ENCODE results near the gene EYA2. TPM values are rescaled to one million over a fixed set of nuclear protein-coding genes. Genes with fewer than 3 reads are reported as not detected.

EYA2 gene
- total and polyA plus RNA-seq, 2 of the 4 experiments (the other 2 are of a cell fraction): 2.3 to 5.4 TPM

DNA sequence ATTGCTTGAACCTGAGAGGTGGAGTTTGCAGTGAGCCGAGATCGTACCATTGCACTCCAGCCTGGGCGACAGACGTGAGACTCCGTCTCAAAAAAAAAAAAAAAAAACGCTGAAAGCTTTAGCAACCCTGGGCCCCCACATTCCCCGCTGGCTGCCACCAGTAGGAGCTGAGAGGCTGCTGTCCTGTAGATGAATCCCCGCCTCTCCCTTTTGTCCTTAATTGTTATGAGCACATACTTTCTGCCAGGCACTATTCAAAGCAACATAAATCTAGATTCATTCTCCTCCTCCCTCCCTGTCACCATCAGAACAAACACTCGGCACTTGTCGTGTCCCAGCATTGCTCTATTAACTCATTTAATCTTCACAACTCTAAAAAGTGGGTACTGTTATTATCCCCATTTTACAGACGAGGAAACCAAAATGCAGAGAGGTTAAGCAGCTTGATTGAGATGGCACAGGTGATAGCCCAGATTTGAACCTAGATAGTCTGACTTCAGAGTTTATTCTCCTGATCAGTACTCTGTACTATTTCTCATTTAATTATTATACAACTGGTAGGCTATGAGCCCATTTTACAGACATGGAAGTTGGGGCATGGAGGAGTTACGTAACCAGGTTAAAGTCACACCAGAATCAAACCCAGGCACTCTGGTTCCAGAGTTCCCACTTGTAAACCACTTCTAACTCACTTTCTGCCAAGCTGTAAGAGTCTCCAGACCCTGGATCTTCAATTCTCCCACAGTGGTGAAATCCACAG is 97.4 kb downstream of the EYA2 start:
- ATAC-seq (ENCODE audit: low read depth): no peak
- H3K9me1 ChIP-seq (ENCODE audit: insufficient read depth, low read length): no peaks in the 10 kb centered on the region
- H3K14ac ChIP-seq (replicated peaks; ENCODE audit: low read depth, low read length): no peak overlapping the region
- H3K27ac ChIP-seq (ENCODE audit: insufficient read depth, low read length): no peak overlapping the region
- in situ Hi-C loops (cut with MboI; ENCODE audit: low sequenced_read_pairs) (no loop called here), dilution Hi-C loops (cut with HindIII; ENCODE audit: low sequenced_read_pairs, unreplicated experiment) (no loop called here), intact Hi-C loops (cut with micrococcal nuclease) (no loop called here)
- H3K79me1 ChIP-seq (ENCODE audit: low read depth in 1 of 2, low read length in 2 of 2): no peaks in the 10 kb centered on the region
- H2BK20ac ChIP-seq (ENCODE audit: low read depth, low read length): no peak overlapping the region
- H3K23ac ChIP-seq (ENCODE audit: low read depth, low read length): no peak overlapping the region
- no peaks in the 10 kb centered on the region for H4K20me1 ChIP-seq (ENCODE audit: insufficient read depth, low read length)
- no peak overlapping the region for H4K5ac ChIP-seq (ENCODE audit: low read depth, low read length)
- POLR2A ChIA-PET (ENCODE audit: unreplicated experiment): no interaction called here
- H2AK5ac ChIP-seq (ENCODE audit: low read depth, low read length): no peak overlapping the region
- no peak overlapping the region for H3K4ac ChIP-seq (ENCODE audit: low read depth, low read length)
- H2BK120ac ChIP-seq (ENCODE audit: low read depth, low read length): no peak overlapping the region
- no peak overlapping the region for H3K4me3 ChIP-seq (ENCODE audit: insufficient read depth, low read depth, low read length)
- H2AK9ac ChIP-seq (replicated peaks; ENCODE audit: low read depth, low read length, poor library complexity): no peak overlapping the region
- no TSS peak for BruUV-seq (replicated peaks)
- 96% methylated on average over 3 of the region's 12 CpGs; no CpG with 5 or more reads in 1 of the 2 experiments for WGBS, 2 experiments (ENCODE audit: extremely low coverage in 2 of 2, insufficient read length in 1 of 2)
- H3K4me1 ChIP-seq (ENCODE audit: control insufficient read depth, insufficient read depth, low read length): no peaks in the 10 kb centered on the region; the same call in 1 of the 2 replicates
- no peak overlapping the region for H4K91ac ChIP-seq (ENCODE audit: insufficient read depth, low read depth, low read length)
- no peak overlapping the region for H3K18ac ChIP-seq (ENCODE audit: low read depth, low read length)
- no peak overlapping the region for H3K4me2 ChIP-seq (ENCODE audit: low read depth, low read length)
- no peaks in the 10 kb centered on the region for H3K27me3 ChIP-seq (ENCODE audit: control insufficient read depth, insufficient read depth, low read length)
- no peak overlapping the region for H2BK5ac ChIP-seq (ENCODE audit: low read depth, low read length, poor library complexity, severe bottlenecking)
- no peaks in the 10 kb centered on the region for H3K9me3 ChIP-seq (ENCODE audit: control insufficient read depth, insufficient read depth, low read length)
- H2BK15ac ChIP-seq (ENCODE audit: low read depth, low read length): no peak overlapping the region
- no peak overlapping the region for H3K56ac ChIP-seq (ENCODE audit: extremely low read depth, insufficient read depth, low read length)
- no peak overlapping the region for H2AFZ ChIP-seq (replicated peaks; ENCODE audit: low read length, poor library complexity)
- H3K9ac ChIP-seq (ENCODE audit: low read depth, low read length): no peak overlapping the region
- TF ChIP-seq RCOR1 (IDR thresholded peaks at IDR 0.05; ENCODE audit: insufficient replicate concordance, low read length) (no peak), POLR2A (IDR thresholded peaks at IDR 0.05; ENCODE audit: low read depth, low read length) (no peak), MAZ (IDR thresholded peaks at IDR 0.05; ENCODE audit: borderline replicate concordance, low read depth, low read length) (no peak), CEBPB (IDR thresholded peaks at IDR 0.05; ENCODE audit: low read depth, low read length) (no peak), SMC3 (IDR thresholded peaks at IDR 0.05; ENCODE audit: low read depth, low read length) (no peak), CHD1 (IDR thresholded peaks at IDR 0.05; ENCODE audit: low read depth, low read length) (no peak), RFX5 (IDR thresholded peaks at IDR 0.05; ENCODE audit: low read depth, low read length) (no peak), FOS (IDR thresholded peaks at IDR 0.05; ENCODE audit: low read depth, low read length) (no peak)
- H4K8ac ChIP-seq (ENCODE audit: low read depth in 2 of 2, low read length in 2 of 2): no peak overlapping the region
- CTCF ChIA-PET: no interaction called here
- DNase-seq: no peak
- H3K36me3 ChIP-seq (ENCODE audit: control insufficient read depth, insufficient read depth, low read length): 0 out of 2 replicates have a peak, but pooled peaks cover 2% of the 10 kb centered on the region

Measured in IMR-90 (cell line).